ENCODE measurements around the gene DAGLB. TPM values are rescaled to one million over a fixed set of nuclear protein-coding genes. Genes with fewer than 3 reads are reported as not detected.

The DAGLB gene
- total RNA-seq, 1 experiment from 2014 or later: 24.1 TPM

- Histone ChIP-seq H3K4me3 (ENCODE audit: low read depth, low read length, poor library complexity, severe bottlenecking) (no peak overlapping the region), H3K4me1 (ENCODE audit: insufficient read depth, low read length, poor library complexity, severe bottlenecking) (no peaks in the 10 kb centered on the region), H3K36me3 (ENCODE audit: insufficient read depth, low read length, poor library complexity, severe bottlenecking) (no peaks in the 10 kb centered on the region), H3K27ac (ENCODE audit: low read depth, low read length, poor library complexity, severe bottlenecking) (no peak overlapping the region), H3K27me3 (replicated peaks; ENCODE audit: insufficient read depth, low read depth, low read length, poor library complexity) (no peaks in the 10 kb centered on the region), H3K9me3 (ENCODE audit: low read depth, low read length, poor library complexity, severe bottlenecking) (no peaks in the 10 kb centered on the region)
- no peak for DNase-seq (ENCODE audit: low spot score)
- TF ChIP-seq EZH2 (IDR thresholded peaks at IDR 0.05; ENCODE audit: borderline replicate concordance, low read depth, low read length, poor library complexity, severe bottlenecking) (no peak), CTCF (conservative IDR thresholded peaks at IDR 0.05; ENCODE audit: low read depth, low read length) (no peak)
- no TSS peak for BruUV-seq (replicated peaks)
- intact Hi-C loops (cut with micrococcal nuclease; ENCODE audit: unreplicated experiment): no loop called here
- ChIA-PET CTCF (no interaction called here), POLR2A (ENCODE audit: low non-redundant PET) (no interaction called here)
Observed at GRCh38 chr7:6495597-6496262, 48.0 kb upstream of the DAGLB start.

- BruUV-seq (replicated peaks): no TSS peak
- no peak for DNase-seq (ENCODE audit: low spot score)
- no peaks in the 10 kb centered on the region for H3K27me3 ChIP-seq (replicated peaks; ENCODE audit: insufficient read depth, low read depth, low read length, poor library complexity)
- no peak overlapping the region for H3K27ac ChIP-seq (ENCODE audit: low read depth, low read length, poor library complexity, severe bottlenecking)
- H3K36me3 ChIP-seq (ENCODE audit: insufficient read depth, low read length, poor library complexity, severe bottlenecking): no peaks in the 10 kb centered on the region
- intact Hi-C loops (cut with micrococcal nuclease; ENCODE audit: unreplicated experiment): no loop called here
- no peaks in the 10 kb centered on the region for H3K4me1 ChIP-seq (ENCODE audit: insufficient read depth, low read length, poor library complexity, severe bottlenecking)
- TF ChIP-seq EZH2 (IDR thresholded peaks at IDR 0.05; ENCODE audit: borderline replicate concordance, low read depth, low read length, poor library complexity, severe bottlenecking): no peak
- TF ChIP-seq CTCF (conservative IDR thresholded peaks at IDR 0.05; ENCODE audit: low read depth, low read length): no peak
- peaks cover 4% of the 10 kb centered on the region for H3K9me3 ChIP-seq (ENCODE audit: low read depth, low read length, poor library complexity, severe bottlenecking)
- CTCF ChIA-PET: no interaction called here
- POLR2A ChIA-PET (ENCODE audit: low non-redundant PET): no interaction called here
- H3K4me3 ChIP-seq (ENCODE audit: low read depth, low read length, poor library complexity, severe bottlenecking): no peak overlapping the region
Observed at GRCh38 chr7:6494365-6494764, 46.6 kb upstream of the DAGLB start.

GRCh38 chr7:6491194-6491593 is 43.4 kb upstream of the DAGLB start:
- no peak for DNase-seq (ENCODE audit: low spot score)
- H3K36me3 ChIP-seq (ENCODE audit: insufficient read depth, low read length, poor library complexity, severe bottlenecking): no peaks in the 10 kb centered on the region
- no peak overlapping the region for H3K4me3 ChIP-seq (ENCODE audit: low read depth, low read length, poor library complexity, severe bottlenecking)
- POLR2A ChIA-PET (ENCODE audit: low non-redundant PET): no interaction called here
- BruUV-seq (replicated peaks): no TSS peak
- peaks cover 4% of the 10 kb centered on the region for H3K9me3 ChIP-seq (ENCODE audit: low read depth, low read length, poor library complexity, severe bottlenecking)
- no peaks in the 10 kb centered on the region for H3K4me1 ChIP-seq (ENCODE audit: insufficient read depth, low read length, poor library complexity, severe bottlenecking)
- CTCF ChIA-PET: no interaction called here
- H3K27me3 ChIP-seq (replicated peaks; ENCODE audit: insufficient read depth, low read depth, low read length, poor library complexity): no peaks in the 10 kb centered on the region
- TF ChIP-seq CTCF (conservative IDR thresholded peaks at IDR 0.05; ENCODE audit: low read depth, low read length) (no peak), EZH2 (IDR thresholded peaks at IDR 0.05; ENCODE audit: borderline replicate concordance, low read depth, low read length, poor library complexity, severe bottlenecking) (no peak)
- intact Hi-C loops (cut with micrococcal nuclease; ENCODE audit: unreplicated experiment): no loop called here
- no peak overlapping the region for H3K27ac ChIP-seq (ENCODE audit: low read depth, low read length, poor library complexity, severe bottlenecking)

Measured in A673 (cell line).